Measurements from ENCODE around the gene FGR.
A peak's percentile ranks its signal among the peaks of the same experiment; 100 is the strongest.
"Not testable (repeated sequence)": the region's sequence is repeated elsewhere in the genome, so short reads cannot be mapped to it uniquely, and the experiment has no call there.

Gene FGR

GRCh38 chr1:27634985-27635367 lies at the start of gene FGR:
Gene FGR, minus strand, starts transcription at chr1:27635185. Its CDS starts 11,269 bp downstream, at chr1:27623916.
- no peak for DNase-seq (ENCODE audit: low spot score)

DNA sequence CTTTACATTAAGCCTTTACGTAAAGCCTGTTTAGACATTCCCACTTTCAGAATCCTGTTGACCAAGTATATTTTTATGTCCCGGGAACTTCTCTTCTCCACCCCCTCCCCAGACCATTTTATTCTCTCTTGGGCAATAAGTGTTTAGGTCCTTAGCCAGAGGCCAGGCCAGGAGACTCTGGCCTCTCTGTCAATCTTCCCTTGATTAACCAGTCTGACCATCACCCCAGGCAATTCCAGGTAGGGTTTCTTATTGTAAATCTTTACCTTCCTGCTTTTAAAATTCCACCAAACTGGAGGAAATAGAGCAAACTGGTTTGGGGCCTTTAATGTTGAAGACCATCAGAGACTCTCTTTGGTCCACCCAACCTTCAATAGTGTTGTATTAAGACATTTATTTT lies 49.2 kb upstream of the FGR start:
- no peak for DNase-seq (ENCODE audit: low spot score)

DNA sequence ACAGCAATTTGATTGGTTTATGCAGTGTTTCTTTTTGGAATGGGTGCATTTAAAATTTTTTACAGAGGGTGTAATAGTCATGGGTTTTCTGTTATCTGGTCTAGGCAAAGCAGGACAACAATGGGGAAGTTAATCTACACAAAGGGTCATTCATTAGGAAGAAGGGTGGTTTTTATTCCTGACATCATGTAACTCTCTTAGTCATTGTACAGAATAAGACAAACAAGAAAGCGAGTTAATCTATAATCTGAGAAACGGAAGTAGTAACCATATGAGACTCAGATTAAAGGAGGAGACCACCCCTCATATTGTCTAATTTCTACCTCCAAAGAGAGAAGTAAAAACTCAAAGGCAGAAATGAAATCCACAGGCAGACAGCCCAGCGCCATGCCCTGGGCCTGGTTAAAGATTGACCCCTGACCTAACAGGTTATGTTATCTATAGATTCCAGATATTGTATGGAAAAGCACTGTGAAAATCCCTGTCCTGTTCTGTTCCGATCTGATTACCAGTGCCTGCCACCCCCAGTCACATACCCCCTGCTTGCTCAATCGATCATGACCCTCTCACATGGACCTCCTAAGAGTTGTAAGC lies 47.5 kb upstream of the FGR start:
- DNase-seq (ENCODE audit: low spot score) = no peak

DNA sequence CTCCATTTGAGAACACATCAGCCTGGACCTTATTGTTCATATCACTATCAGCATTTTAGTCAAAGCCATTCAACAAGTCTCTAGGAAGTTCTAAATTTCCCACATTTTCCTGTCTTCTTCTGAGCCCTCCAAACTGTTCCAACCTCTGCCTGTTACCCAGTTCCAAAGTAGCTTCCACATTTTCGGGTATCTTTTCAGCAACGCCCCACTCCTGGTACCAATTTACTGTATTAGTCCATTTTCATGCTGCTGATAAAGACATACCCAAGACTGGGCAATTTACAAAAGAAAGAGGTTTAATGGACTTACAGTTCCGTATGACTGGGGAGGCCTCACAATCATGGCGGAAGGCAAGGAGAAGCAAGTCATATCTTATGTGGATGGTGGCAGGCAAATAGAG lies 46.6 kb upstream of the FGR start:
- not testable (repeated sequence) for DNase-seq (ENCODE audit: low spot score)

DNA sequence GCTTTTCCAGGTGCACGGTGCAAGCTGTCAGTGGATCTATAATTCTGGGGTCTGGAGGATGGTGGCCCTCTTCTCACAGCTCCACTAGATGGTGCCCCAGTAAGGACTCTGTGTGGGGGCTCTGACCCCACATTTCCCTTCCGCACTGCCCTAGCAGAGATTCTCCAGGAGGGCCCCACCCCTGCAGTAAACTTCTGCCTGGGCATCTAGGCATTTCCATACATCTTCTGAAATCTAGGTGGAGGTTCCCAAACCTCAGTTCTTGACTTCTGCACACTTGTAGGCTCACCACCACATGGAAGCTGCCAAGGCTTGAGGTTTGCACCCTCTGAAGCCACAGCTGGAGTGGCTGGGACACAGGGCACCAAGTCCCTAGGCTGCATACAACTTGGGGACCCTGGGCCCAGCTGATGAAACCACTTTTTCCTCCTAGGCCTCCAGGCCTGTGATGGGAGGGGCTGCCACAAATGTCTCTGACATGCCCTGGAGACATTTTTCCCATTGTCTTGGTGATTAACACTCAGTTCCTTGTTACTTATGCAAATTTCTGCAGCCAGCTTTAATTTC lies 45.3 kb upstream of the FGR start:
- not testable (repeated sequence) for DNase-seq (ENCODE audit: low spot score)

- no peak for DNase-seq (ENCODE audit: low spot score)
Observed at GRCh38 chr1:27678747-27679146, 43.8 kb upstream of the FGR start.

GRCh38 chr1:27676410-27676809 lies 41.4 kb upstream of the FGR start:
- no peak for DNase-seq (ENCODE audit: low spot score)

DNA sequence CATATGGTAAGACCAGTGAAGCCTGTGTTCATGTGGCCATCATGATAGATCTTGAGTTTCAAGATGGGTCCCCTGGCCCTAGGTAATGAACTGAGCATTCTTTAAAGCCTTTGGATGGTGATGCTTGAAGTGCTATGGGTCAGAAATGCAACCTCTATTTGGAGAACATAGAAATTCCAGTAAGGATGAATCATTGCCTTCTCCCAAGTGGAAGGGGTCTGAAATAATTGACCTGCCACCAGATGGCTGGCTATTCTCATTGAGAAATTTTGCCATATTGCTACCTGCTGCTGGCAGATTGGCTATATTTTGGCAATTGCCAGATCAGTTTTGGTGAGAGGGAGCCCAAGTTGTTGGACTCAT lies 37.7 kb upstream of the FGR start:
- DNase-seq (ENCODE audit: low spot score) = no peak

- DNase-seq (ENCODE audit: low spot score) = peak; percentile 89
Observed at GRCh38 chr1:27671964-27672749, 37.2 kb upstream of the FGR start, which contains the start of gene IFI6. Gene IFI6, minus strand, starts transcription at chr1:27672192. Its CDS starts 2,878 bp downstream, at chr1:27669314.

GRCh38 chr1:27669876-27670275 lies 34.9 kb upstream of the FGR start:
- no peak for DNase-seq (ENCODE audit: low spot score)

GRCh38 chr1:27668808-27669723 lies 34.1 kb upstream of the FGR start:
- DNase-seq (ENCODE audit: low spot score) = peak; percentile 80

DNA sequence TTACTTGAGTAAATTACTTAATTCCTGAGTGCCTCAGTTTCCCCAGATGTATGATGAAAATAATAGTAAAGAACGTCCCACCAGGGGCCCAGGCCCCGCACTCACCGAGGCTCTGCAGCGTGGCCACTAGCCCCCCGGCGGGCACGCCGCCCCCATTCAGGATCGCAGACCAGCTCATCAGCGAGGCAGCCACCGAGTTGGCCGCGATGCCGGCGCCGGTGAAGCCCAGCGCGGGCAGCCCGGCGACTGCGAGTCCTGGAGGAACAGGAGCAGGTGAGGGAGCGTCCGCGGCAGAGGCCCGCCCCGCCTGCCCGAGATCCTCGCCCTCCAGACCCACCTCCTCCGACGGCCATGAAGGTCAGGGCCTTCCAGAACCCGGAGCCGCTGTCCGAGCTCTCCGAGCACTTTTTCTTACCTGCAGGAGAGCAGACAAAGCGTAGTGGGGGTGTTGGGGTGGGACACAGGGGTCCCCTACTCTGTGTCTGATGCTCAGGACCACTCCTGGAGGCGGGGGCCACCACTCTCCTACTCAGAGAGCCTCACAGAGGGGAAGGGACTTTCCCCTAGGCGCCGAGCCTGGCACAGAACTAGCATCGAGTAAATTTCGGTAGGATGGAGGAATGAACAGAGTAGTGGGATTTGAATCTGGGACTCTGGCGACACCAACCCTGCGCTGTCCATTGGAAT lies 33.3 kb upstream of the FGR start:
- no peak for DNase-seq (ENCODE audit: low spot score)

GRCh38 chr1:27666791-27667254 lies 31.8 kb upstream of the FGR start:
- DNase-seq (ENCODE audit: low spot score) = no peak

DNA sequence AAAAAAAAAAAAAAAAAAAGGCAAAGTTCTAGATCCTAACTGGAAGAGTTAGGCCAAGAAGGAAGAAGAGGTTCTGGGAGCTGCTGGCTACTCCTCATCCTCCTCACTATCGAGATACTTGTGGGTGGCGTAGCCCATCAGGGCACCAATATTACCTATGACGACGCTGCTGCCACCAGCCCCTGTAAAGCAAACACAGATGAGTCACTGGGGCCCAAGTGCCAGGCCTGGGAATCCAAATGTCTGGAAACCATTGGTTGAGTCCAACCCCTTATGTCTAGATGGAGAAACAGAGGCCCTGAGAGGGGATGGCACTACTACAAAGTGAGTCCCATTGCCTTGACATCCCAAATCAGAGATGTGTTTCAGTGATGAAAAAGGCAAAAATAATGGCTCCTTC lies 31.3 kb upstream of the FGR start:
- no peak for DNase-seq (ENCODE audit: low spot score)

GRCh38 chr1:27665016-27665651 lies 30.1 kb upstream of the FGR start:
- no peak for DNase-seq (ENCODE audit: low spot score)

- no peak for DNase-seq (ENCODE audit: low spot score)
Observed at GRCh38 chr1:27664291-27664690, 29.3 kb upstream of the FGR start.

DNA sequence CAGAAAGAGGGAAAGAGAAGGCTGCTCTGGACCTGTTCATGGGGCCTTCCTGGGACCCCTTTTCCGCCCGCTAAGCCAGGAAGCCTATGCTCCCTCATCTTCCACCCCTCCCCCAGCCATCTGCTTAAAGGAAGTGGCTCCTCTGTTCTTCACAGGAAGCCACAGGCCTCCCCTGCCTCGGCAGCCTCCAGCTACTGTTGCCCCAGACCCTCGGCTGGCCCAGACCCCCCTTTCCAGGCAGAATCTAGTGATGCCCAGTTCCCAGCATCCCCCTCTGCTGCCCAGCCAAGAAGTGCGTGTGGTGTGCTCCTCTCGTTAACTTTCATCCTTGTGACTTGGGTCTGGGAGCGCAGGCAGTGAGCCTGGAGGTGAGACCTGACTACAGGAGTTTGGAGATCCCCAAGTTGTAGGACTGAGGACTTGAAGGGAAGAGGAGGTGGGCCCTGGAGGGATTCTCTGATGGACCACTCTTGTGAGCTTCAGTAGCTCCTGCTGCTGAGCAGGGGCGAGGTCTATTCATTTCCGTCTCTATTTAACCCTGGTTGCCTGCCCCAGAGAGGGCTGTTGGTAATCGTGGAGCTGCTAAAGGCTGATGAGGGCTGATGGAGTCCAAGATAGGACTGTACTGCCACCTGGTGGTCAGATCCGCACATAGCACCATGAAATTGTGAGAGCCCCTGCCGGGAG lies 27.9 kb upstream of the FGR start:
- DNase-seq (ENCODE audit: low spot score) = peak; percentile 82

GRCh38 chr1:27662261-27662660 lies 27.3 kb upstream of the FGR start:
- no peak for DNase-seq (ENCODE audit: low spot score)

- no peak for DNase-seq (ENCODE audit: low spot score)
Observed at GRCh38 chr1:27661412-27662075, 26.6 kb upstream of the FGR start.

- DNase-seq (ENCODE audit: low spot score) = no peak
Observed at GRCh38 chr1:27660300-27660835, 25.4 kb upstream of the FGR start.

Data from germinal center (tissue), 1 donor.